HG02623 (cell line): ENCODE results near the gene SLC35E4.
A peak's percentile ranks its signal among the peaks of the same experiment; 100 is the strongest.
"Not testable (repeated sequence)": the region's sequence is repeated elsewhere in the genome, so short reads cannot be mapped to it uniquely, and the experiment has no call there.

Experiments
- ATAC-seq: cut with Tn5 transposase; IDR thresholded peaks from one replicate; pipeline ENCODE4 v1.9.1; 2021; ENCODE audit warnings: moderate library complexity; ENCODE audit not compliant: unreplicated experiment

The SLC35E4 gene

GRCh38 chr22:30635273-30636225, at the start of gene SLC35E4:
Gene SLC35E4 (plus strand): TSS chr22:30635781. CDS start chr22:30636451, 670 bp downstream.
- peak; percentile 51 for ATAC-seq

GRCh38 chr22:30586414-30586813, 49.2 kb upstream of the SLC35E4 start:
- ATAC-seq: no peak

GRCh38 chr22:30591191-30591587, 44.4 kb upstream of the SLC35E4 start:
- ATAC-seq: no peak

GRCh38 chr22:30591588-30592359, 43.8 kb upstream of the SLC35E4 start, which contains the start of gene PES1:
Gene PES1 (minus strand): TSS chr22:30591910. CDS start chr22:30591833, 77 bp downstream.
- peak; percentile 94 for ATAC-seq

- ATAC-seq: not testable (repeated sequence)
These were observed 43.2 kb upstream of the SLC35E4 start for GRCh38 chr22:30592360-30592713.

GRCh38 chr22:30596199-30596598, 39.4 kb upstream of the SLC35E4 start:
- no peak for ATAC-seq

- no peak for ATAC-seq
These were observed 38.7 kb upstream of the SLC35E4 start for GRCh38 chr22:30596886-30597285.

GRCh38 chr22:30598986-30599385, 36.6 kb upstream of the SLC35E4 start:
- ATAC-seq: no peak

GRCh38 chr22:30600921-30601320, 34.7 kb upstream of the SLC35E4 start:
- ATAC-seq: no peak

GRCh38 chr22:30601464-30601863, 34.1 kb upstream of the SLC35E4 start:
- no peak for ATAC-seq

- no peak for ATAC-seq
These were observed 33.5 kb upstream of the SLC35E4 start for GRCh38 chr22:30602049-30602448.

- ATAC-seq: no peak
These were observed 31.8 kb upstream of the SLC35E4 start for GRCh38 chr22:30603801-30604200.

- ATAC-seq: no peak
These were observed 30.9 kb upstream of the SLC35E4 start for GRCh38 chr22:30604723-30605122.

GRCh38 chr22:30605449-30606110, 30.0 kb upstream of the SLC35E4 start:
- no peak for ATAC-seq

- ATAC-seq: no peak
These were observed 28.9 kb upstream of the SLC35E4 start, which contains the start of gene TCN2 for GRCh38 chr22:30606455-30607299. Gene TCN2 (plus strand): TSS chr22:30607174. CDS start chr22:30607332, 158 bp downstream.

GRCh38 chr22:30607300-30607930, 28.2 kb upstream of the SLC35E4 start:
- no peak for ATAC-seq

- no peak for ATAC-seq
These were observed 27.6 kb upstream of the SLC35E4 start for GRCh38 chr22:30607939-30608338.

- no peak for ATAC-seq
These were observed 26.1 kb upstream of the SLC35E4 start for GRCh38 chr22:30609260-30610185.

GRCh38 chr22:30610299-30610698, 25.3 kb upstream of the SLC35E4 start:
- ATAC-seq: no peak
